COLO668 (cell line): ENCODE results near the gene PKP1.
"Not testable (repeated sequence)": the region's sequence is repeated elsewhere in the genome, so short reads cannot be mapped to it uniquely, and the experiment has no call there.

Experiments used
- DNase-seq: peaks from one replicate; lab custom pipeline; 2025; ENCODE audit not compliant: unreplicated experiment; lab: John Stamatoyannopoulos, UW

The PKP1 gene

GRCh38 chr1:201282931-201283829 is at the start of gene PKP1:
PKP1 (plus strand) TSS chr1:201283506; CDS start chr1:201283703, 197 bp downstream.
- peak; percentile 80 for DNase-seq

- DNase-seq: not testable (repeated sequence)
These were observed 43.7 kb upstream of the PKP1 start for GRCh38 chr1:201239646-201240045.

DNA sequence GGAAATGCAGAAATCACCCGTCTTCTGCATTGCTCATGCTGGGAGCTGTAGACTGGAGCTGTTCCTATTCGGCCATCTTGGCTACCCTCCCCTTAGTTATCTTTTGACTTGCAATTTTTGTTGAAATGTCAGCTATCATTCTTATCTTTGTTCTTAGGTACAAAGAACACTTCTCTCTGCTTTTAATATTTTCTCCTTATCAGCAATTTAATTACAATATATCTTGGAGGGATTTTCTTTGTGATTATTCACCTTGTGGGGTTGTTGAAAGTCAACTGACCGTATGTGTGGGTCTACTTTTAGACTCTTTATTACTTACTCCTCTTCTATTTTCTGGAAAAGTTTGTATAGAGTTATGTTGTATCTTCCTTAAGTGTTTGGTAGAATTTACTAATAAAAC is 43.1 kb upstream of the PKP1 start:
- DNase-seq: no peak

DNA sequence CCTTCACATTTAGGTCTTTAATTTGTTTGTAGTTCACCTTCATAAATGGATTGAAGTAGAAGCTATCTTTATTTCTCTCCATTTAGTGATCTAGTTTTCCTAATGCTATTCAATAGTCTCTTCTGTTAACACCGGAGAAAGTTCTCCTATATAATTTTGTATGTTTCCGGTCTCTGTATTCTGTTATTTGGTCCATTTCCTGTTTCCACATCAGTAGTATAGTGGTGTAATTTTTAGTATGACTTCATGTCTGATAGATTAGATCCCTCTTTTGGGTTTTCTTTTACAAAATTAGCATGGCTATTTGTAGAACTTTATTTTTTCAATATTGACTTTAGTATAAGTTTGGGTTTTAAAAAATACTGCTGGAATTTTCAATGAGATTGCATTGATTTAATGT is 41.6 kb upstream of the PKP1 start:
- no peak for DNase-seq

- peak; percentile 32 for DNase-seq
These were observed 38.2 kb upstream of the PKP1 start for GRCh38 chr1:201245082-201245481.

- no peak for DNase-seq
These were observed 34.4 kb upstream of the PKP1 start for GRCh38 chr1:201248721-201249559.

DNA sequence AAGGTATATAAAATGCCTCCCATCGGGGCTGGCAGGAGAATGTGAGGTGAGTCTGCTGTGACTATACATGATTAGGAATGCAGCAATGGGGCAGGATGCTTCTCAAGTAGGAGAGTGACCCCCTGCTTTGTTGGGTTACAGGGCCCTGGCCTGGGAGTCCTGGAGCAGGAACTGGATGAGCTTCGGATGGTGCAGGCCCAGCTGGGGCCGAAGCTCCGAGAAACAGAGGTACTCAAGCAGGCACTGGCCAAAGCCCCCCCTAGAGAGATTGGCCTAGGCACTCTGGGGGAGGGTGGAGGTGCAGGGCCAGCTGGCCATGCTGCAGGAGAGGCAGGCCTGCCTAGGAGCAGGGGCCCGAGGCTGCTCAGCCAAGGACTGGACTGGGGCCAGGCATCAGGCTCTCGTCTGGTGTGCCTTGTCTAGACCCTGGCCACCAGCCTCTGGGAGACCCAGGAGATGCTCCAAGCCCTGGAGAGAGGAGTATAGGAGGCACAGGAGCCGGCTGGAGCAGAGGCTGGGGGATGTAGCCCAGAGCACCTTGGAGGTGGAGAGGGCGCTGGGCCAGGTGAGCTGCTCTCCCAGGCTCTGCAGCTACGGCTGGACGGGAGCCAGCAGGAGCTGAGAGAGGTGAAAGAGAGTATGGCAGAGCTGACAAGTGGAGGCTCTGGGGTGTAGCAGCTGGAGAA is 32.8 kb upstream of the PKP1 start:
- no peak for DNase-seq

GRCh38 chr1:201251411-201251810 is 31.9 kb upstream of the PKP1 start:
- DNase-seq: no peak

- no peak for DNase-seq
These were observed 31.4 kb upstream of the PKP1 start for GRCh38 chr1:201251851-201252430.

DNA sequence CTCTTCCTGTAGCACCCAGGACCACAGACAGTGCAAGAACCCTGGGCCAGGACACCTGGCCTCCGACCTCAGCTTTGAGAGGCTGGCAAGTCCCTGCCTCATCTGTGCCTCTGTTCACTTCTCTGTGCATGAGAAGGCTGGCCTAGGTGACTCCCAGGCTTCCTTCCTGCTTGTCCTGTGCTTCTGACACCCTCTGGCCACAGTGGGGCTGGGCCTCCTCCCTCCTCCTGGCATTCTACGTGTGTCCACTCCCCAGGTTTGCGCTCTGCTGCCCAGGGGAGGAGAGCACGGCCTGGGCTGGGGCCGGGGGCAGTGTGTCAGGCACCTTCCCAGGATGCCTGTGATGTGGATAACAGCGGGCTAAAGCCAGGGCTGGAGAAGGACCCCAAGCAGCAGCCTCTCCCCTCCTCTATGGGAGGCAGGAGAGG is 30.3 kb upstream of the PKP1 start:
- no peak for DNase-seq

DNA sequence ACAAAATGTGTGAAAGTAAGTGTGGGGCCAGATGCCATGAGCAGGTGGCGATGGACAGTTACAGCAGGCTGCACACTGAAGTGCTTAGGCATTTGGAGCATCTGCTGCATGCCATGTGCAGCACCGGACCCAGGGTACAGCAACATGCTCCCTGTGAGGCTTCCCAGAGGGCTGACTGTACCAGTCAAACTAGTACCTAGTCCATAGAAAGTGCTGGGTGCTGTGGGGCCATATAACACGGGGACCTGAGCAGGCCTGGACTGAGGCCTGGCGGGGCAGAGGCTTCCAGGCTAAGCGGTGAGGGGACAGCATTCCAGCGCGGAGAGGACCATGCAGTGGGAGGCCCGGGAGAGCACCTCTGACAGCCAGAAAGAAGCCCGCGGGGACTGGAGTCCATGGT is 29.9 kb upstream of the PKP1 start:
- peak; percentile 50 for DNase-seq

DNA sequence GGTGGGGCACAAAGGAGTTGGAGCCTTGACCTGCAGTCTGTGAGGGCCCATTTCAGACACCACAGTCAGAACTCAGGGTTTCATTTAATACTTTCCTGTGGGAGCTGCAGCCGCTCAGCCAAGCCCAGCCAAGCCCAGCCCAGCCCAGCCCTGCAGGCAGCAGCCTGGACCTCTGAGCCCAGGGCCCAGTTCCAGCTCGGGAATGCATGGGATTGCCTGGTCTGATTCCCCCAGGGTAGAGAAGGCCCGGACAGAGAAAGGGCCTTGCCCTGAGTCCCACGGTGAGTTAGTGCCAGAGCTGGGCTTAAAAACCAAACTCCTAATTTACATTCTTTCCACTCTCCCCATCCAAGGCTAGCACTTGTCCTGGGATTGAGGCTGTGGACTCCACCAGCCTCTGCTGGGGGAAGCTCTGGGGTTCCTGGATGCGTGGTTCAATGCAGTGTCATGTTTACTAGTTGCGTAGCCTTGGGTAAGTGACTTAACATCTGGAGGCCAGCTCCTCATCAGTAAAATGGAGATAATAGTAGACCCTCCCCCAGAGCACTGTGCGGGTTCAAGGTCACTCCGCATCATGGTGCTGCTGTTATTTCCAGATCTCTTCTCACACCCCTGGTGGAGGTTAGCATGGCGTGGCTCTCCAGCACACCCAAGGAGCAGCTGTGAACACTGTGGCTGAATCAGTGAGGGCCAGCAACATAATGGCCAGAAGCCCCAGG is 29.2 kb upstream of the PKP1 start:
- DNase-seq: no peak

DNA sequence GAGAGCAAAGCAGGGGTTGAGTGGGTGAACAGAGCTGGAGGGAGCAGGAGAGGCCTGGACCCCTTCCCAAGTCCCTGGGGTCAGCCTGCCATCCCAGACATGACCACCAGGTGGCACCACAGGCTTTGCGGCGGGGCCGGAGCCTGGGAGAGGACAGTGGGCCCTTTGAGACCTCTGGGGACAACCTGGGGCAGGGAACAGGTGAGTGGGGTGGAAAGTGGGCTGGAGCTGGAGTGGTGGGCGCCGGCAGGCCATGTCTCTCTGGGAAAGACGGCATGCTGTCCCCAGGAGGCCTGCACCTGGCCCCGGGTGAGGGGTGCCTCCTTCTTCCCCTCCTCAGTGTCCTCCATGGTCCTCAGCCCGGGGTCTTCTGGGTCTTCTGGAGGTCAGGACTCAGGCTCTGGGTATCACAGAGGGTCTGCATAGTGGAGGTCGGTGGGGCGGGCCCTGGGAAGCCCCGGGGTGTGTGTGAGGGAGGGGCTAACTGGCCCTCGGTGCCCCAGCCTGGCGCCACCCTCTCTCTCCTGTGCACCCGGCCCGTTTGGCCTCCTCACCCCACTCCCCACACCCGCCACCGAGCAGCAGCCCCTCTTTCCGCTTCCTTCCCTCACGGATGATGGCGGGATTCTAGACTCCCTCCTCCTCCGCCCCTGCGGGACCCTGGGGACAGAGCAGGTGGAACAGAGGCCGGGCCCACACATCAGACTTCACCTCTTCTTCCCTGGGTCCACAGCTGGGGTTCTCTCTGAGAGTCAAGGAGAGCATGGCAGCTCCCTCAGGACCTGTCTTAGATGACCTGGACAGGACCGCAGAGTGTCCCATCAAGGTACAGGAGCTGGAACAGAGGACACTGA is 28.5 kb upstream of the PKP1 start:
- DNase-seq: peak; percentile 66

DNA sequence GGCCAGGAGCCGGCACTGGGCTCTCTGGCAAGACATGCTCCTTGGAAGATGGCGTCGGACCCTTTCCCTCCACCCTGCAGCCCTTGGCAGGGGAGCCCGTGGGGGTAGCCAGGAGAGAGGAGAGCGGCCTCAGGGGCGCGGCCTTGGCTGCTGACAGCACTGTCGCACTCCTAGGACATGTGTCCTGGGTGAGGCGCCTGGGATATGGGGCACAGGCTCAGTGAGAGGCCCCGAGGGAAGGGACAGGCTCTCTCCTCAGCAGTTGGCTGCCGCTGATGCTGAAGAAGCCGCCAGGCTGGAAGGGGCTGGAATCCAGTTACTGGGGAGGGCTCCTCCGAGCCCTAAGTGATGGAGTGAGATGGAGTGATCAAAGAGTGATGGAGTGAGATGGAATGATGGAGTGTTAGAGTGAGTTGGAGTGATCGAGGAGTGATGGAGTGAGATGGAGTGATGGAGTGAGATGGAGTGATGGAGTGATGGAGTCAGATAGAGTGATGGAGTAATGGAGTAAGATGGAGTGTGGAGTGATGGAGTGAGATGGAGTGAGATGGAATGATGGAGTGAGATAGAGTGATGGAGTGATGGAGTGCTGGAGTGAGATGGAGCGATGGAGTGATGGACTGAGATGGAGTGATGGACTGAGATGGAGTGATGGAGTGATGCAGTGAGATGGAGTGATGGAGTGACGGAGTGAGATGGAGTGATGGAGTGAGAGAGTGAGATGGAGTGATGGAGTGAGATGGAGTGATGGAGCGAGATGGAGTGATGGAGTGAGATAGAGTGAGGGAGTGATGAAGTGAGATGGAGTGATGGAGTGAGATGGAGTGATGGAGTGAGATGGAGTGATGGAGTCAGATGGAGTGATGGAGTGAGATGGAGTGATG is 27.6 kb upstream of the PKP1 start:
- no peak for DNase-seq

GRCh38 chr1:201258132-201258531 is 25.2 kb upstream of the PKP1 start:
- DNase-seq: not testable (repeated sequence)

DNA sequence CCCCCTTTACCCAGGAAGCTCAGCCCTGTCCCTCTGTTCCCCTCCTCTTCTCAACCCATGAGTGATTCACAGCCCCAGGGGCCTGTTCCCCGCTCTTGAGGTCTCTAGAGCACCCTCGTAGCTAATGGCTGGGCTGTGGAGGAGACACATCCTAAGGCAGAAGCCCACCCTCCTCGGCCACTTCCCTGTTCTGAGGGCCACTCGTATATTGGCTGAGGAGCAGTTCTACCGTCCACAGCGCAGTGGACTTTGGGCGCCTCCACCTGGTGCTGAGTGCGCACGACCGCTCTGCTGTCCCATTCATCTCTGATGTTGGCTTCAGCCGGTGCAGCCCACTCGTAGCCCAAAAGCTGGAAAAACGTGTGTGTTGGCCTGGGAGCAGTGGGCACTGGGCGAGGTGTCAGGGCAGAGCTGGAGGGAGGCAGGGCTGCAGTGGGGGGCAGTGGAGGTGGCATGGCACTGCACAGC is 24.5 kb upstream of the PKP1 start:
- DNase-seq: no peak

DNA sequence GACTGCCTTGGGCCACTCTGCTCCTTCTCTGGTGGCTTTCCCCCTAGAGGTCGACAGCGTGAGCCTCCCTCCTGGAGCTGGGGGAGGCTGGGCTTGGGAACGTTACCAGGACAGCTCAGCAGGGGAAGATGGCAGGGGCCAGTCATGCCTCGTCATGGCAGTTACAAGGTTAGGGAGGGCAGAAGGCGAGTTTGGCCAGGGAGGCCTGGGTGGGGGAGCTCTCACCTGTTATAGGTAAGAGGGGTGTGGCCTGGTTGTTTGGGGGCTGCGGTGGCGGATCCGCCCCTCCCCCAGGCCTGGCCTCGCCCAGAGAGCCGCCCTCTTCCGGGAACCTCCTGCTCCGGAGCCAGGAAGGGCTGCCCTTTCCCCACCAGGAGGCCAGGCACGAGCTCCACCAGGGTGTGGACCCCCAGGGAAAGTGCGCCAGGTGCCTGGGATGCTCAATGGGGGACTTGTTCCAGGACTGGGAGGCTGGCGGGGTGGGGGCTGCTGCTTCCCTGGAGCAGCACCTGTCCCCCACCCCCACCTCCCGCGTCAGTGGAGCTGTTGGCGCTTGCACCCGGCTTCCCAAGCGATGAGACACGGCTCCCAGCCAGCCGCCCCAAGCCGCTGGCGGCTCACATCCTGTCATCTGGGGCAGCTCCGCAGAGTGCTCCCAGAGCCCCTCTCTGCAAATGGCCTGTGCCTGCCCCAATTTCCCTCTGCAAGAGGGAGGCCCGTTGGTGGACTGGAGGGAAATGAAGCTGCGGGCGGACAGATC is 23.6 kb upstream of the PKP1 start:
- DNase-seq: peak; percentile 81

- DNase-seq: no peak
These were observed 23.1 kb upstream of the PKP1 start for GRCh38 chr1:201260236-201260590.
